H1 (cell line): ENCODE measurements around the gene MRPS12. TPM values are rescaled to one million over a fixed set of nuclear protein-coding genes. Genes with fewer than 3 reads are reported as not detected.

Experiments used
- CTCF ChIA-PET: fragments of 300-600 bp; sonication (Branson Sonifier 250); formaldehyde crosslinking; loops from one replicate; lab custom pipeline; 2021; ENCODE audit not compliant: partially characterized antibody; lab: Charles Lee
- POLR2A ChIA-PET: fragments of 300-600 bp; sonication (Branson Sonifier 250); formaldehyde crosslinking; loops from one replicate; lab custom pipeline; 2021; ENCODE audit warnings: inconsistent platforms; ENCODE audit not compliant: partially characterized antibody; lab: Charles Lee
- DNase-seq, 2 experiments: peaks; one replicate each; pipeline versions ENCODE4 v3.0.0 to v3.0.0-alpha.2; 2010 to 2022; ENCODE audit warnings: low spot score in 2 of 2, low read depth in 1 of 2, mixed read lengths in 1 of 2
- FAIRE-seq: peaks from 2 replicates; lab custom pipeline; 2011; peaks lifted over from hg19 to GRCh38; lab: Jason Lieb, UNC
- H2AFZ ChIP-seq: 2 replicates; pipeline ENCODE4 v1.8.1; 2012; ENCODE audit warnings: low read length, inconsistent platforms
- H2AK5ac ChIP-seq: 2 replicates; pipeline ENCODE4 v1.6.1; 2013; ENCODE audit warnings: low read depth, low read length
- H2BK120ac ChIP-seq: replicated peaks from 2 replicates; pipeline ENCODE3; 2013; ENCODE audit warnings: low read depth, low read length, inconsistent platforms
- H2BK12ac ChIP-seq: 2 replicates; pipeline ENCODE4 v1.6.1; 2013; ENCODE audit warnings: low read depth, low read length
- H2BK15ac ChIP-seq: 2 replicates; pipeline ENCODE4 v1.6.1; 2013; ENCODE audit warnings: low read length
- H2BK20ac ChIP-seq: 2 replicates; pipeline ENCODE4 v1.6.1; 2013; ENCODE audit warnings: low read length
- H2BK5ac ChIP-seq: 2 replicates; pipeline ENCODE4 v1.6.1; 2013; ENCODE audit warnings: low read depth, low read length
- H3K14ac ChIP-seq: 2 replicates; pipeline ENCODE4 v1.6.1; 2013; ENCODE audit warnings: inconsistent platforms; ENCODE audit not compliant: insufficient read length
- H3K18ac ChIP-seq: 2 replicates; pipeline ENCODE4 v1.6.1; 2013; ENCODE audit warnings: low read length; ENCODE audit errors: extremely low read depth
- H3K23ac ChIP-seq: 2 replicates; pipeline ENCODE4 v1.6.1; 2013; ENCODE audit warnings: inconsistent platforms; ENCODE audit not compliant: insufficient read length
- H3K23me2 ChIP-seq: 2 replicates; pipeline ENCODE4 v1.6.1; 2013; ENCODE audit warnings: low read depth, low read length
- H3K27ac ChIP-seq: 2 replicates; pipeline ENCODE4 v1.6.1; 2011; ENCODE audit warnings: low read depth, low read length, inconsistent platforms
- H3K27me3 ChIP-seq, 4 experiments: replicated peaks in 1 of 4; 1 replicate in 1 of 4; 2 replicates in 3 of 4; pipeline versions ENCODE4 v1.6.1 to v1.8.1; 2011 to 2013; ENCODE audit warnings: low read length in 3 of 4, mild to moderate bottlenecking in 3 of 4, inconsistent platforms in 2 of 4, mixed read lengths in 2 of 4, moderate library complexity in 1 of 4; ENCODE audit not compliant: control insufficient read depth in 3 of 4, insufficient read depth in 3 of 4; ENCODE audit errors: extremely low read depth in 1 of 4
- H3K36me3 ChIP-seq, 4 experiments: 2 replicates each; pipeline versions ENCODE4 v1.6.1 to v1.8.1; 2011 to 2013; ENCODE audit warnings: mild to moderate bottlenecking in 4 of 4, low read length in 3 of 4, moderate library complexity in 2 of 4, control low read depth in 1 of 4, inconsistent platforms in 1 of 4; ENCODE audit not compliant: insufficient read depth in 4 of 4, control insufficient read depth in 2 of 4
- H3K4ac ChIP-seq: replicated peaks from 2 replicates; pipeline ENCODE3; 2013; ENCODE audit warnings: low read length, low read depth, mixed read lengths, inconsistent platforms; ENCODE audit not compliant: insufficient read length
- H3K4me1 ChIP-seq, 4 experiments: replicated peaks in 1 of 4; 1 replicate in 1 of 4; 2 replicates in 3 of 4; pipeline versions ENCODE4 v1.6.1 to v1.8.1; 2011 to 2013; ENCODE audit warnings: low read length in 3 of 4, inconsistent platforms in 2 of 4, mixed read lengths in 1 of 4; ENCODE audit not compliant: insufficient read depth in 4 of 4, control insufficient read depth in 3 of 4
- H3K4me2 ChIP-seq, 2 experiments: 2 replicates each; pipeline versions ENCODE4 v1.6.1 to v1.8.1; 2011 to 2013; ENCODE audit warnings: low read depth in 2 of 2, low read length in 2 of 2, control low read depth in 1 of 2, inconsistent platforms in 1 of 2, mild to moderate bottlenecking in 1 of 2; ENCODE audit not compliant: insufficient read depth in 1 of 2
- H3K4me3 ChIP-seq, 4 experiments: fragments of 200-600, 300-600 bp in 1 of 4; sonication (generic), shearing (Covaris generic), sonication (Bioruptor Twin) in 1 of 4; 2 replicates each; pipeline versions ENCODE4 v1.5.1 to v1.8.1; 2011 to 2016; ENCODE audit warnings: low read length in 4 of 4, low read depth in 3 of 4, control low read depth in 2 of 4, inconsistent platforms in 2 of 4, mild to moderate bottlenecking in 2 of 4, mixed read lengths in 1 of 4, moderate library complexity in 1 of 4; ENCODE audit not compliant: insufficient read depth in 2 of 4; ENCODE audit errors: extremely low read depth in 1 of 4
- H3K56ac ChIP-seq: replicated peaks from 2 replicates; pipeline ENCODE3; 2013; ENCODE audit warnings: low read depth, mild to moderate bottlenecking, mixed read lengths, low read length, inconsistent platforms; ENCODE audit not compliant: insufficient read length
- H3K79me1 ChIP-seq: 2 replicates; pipeline ENCODE4 v1.6.1; 2013; ENCODE audit warnings: low read depth, low read length, control low read depth
- H3K79me2 ChIP-seq, 2 experiments: 2 replicates each; pipeline versions ENCODE4 v1.6.1 to v1.8.1; 2012 to 2013; ENCODE audit warnings: low read length in 2 of 2, mild to moderate bottlenecking in 2 of 2, inconsistent platforms in 1 of 2; ENCODE audit not compliant: insufficient read depth in 2 of 2, control insufficient read depth in 1 of 2
- H3K9ac ChIP-seq, 4 experiments: replicated peaks in 1 of 4; 1 replicate in 1 of 4; 2 replicates in 3 of 4; pipeline versions ENCODE4 v1.6.1 to v1.8.1; 2011 to 2013; ENCODE audit warnings: low read depth in 3 of 4, low read length in 3 of 4, control low read depth in 2 of 4, mild to moderate bottlenecking in 2 of 4, moderate library complexity in 2 of 4, inconsistent platforms in 1 of 4; ENCODE audit errors: extremely low read depth in 1 of 4
- H3K9me3 ChIP-seq, 2 experiments: 2 replicates each; pipeline versions ENCODE4 v1.6.1 to v1.8.1; 2012 to 2013; ENCODE audit warnings: mild to moderate bottlenecking in 2 of 2, moderate library complexity in 2 of 2, control low read depth in 1 of 2, inconsistent platforms in 1 of 2, low read depth in 1 of 2, low read length in 1 of 2, mixed read lengths in 1 of 2; ENCODE audit not compliant: insufficient read depth in 2 of 2
- H4K20me1 ChIP-seq, 2 experiments: replicated peaks in 1 of 2; 2 replicates each; pipeline versions ENCODE3 to v1.8.1; 2011 to 2013; ENCODE audit warnings: inconsistent platforms in 2 of 2, low read length in 2 of 2, mild to moderate bottlenecking in 1 of 2; ENCODE audit not compliant: insufficient read depth in 2 of 2, control insufficient read depth in 1 of 2
- H4K5ac ChIP-seq: 2 replicates; pipeline ENCODE4 v1.6.1; 2013; ENCODE audit warnings: low read length, low read depth, mixed read lengths, inconsistent platforms; ENCODE audit not compliant: insufficient read length
- H4K8ac ChIP-seq: 2 replicates; pipeline ENCODE4 v1.8.0; 2013; ENCODE audit warnings: mild to moderate bottlenecking, moderate library complexity, low read length, inconsistent platforms; ENCODE audit not compliant: insufficient read depth; ENCODE audit errors: extremely low read depth
- H4K91ac ChIP-seq: replicated peaks from 2 replicates; pipeline ENCODE3; 2013; ENCODE audit warnings: low read length, mixed read lengths, inconsistent platforms; ENCODE audit not compliant: insufficient read length
- ATF3 ChIP-seq: IDR thresholded peaks from 2 replicates; pipeline ENCODE4 v1.6.1; 2011; ENCODE audit warnings: low read depth, mild to moderate bottlenecking, low read length; ENCODE audit not compliant: insufficient read depth
- TAF7 ChIP-seq: optimal IDR thresholded peaks from 2 replicates; pipeline ENCODE3; 2011; ENCODE audit warnings: low read depth, mild to moderate bottlenecking, inconsistent platforms, low read length, moderate library complexity, borderline replicate concordance
- TCF12 ChIP-seq: IDR thresholded peaks from 2 replicates; pipeline ENCODE4 v1.6.1; 2011; ENCODE audit warnings: low read depth, mild to moderate bottlenecking, low read length
- ZNF274 ChIP-seq: IDR thresholded peaks from 2 replicates; pipeline ENCODE4 v1.7.0; 2012; ENCODE audit warnings: low read length, borderline replicate concordance; ENCODE audit errors: extremely low read depth
- WGBS, 2 experiments: shearing (Covaris generic) in 1 of 2; methylation state at CpG; one replicate each; pipeline versions ENCODE4 v1.1.6 to v1.1.7; 2013 to 2015; ENCODE audit warnings: low lambda C conversion rate in 2 of 2, mixed read lengths in 2 of 2, inconsistent platforms in 1 of 2, low coverage in 1 of 2, missing lambda C conversion rate in 1 of 2; ENCODE audit not compliant: insufficient replicate concordance in 2 of 2, insufficient coverage in 1 of 2, insufficient read length in 1 of 2; ENCODE audit errors: extremely low coverage in 1 of 2, missing lambda C conversion rate in 1 of 2; 5-methylcytosine and 5-hydroxymethylcytosine counted together
- polyA plus RNA-seq, 7 experiments: library from polyadenylated mRNA; depleted of rRNA in 3 of 7; stranded (reverse) in 5 of 7; unstranded in 2 of 7; fragments of >200 nt in 5 of 7; fragments of 200-250 nt in 2 of 7; gene quantifications; 1 replicate in 5 of 7; 2 replicates in 1 of 7; 4 replicates in 1 of 7; pipeline versions ENCODE4 v1.2.1 to v1.2.3, GENCODE V29; 2011 to 2013; ENCODE audit warnings: missing spikeins in 2 of 7, mixed read lengths in 2 of 7
- total RNA-seq: library from RNA; stranded (reverse); fragmentation: NEBNext Ultra II Directional; extraction: Animal tissue kit (Norgen Biotek cat#: 25700); gene quantifications from 2 replicates; pipeline ENCODE4 v1.2.1, GENCODE V29; 2021

Gene MRPS12
- total and polyA plus RNA-seq, 2 of the 8 experiments (the other 6 are each of a cell fraction or from before 2014, with no cell fraction given): 79.0 to 175 TPM

GRCh38 chr19:38904581-38905539 lies 25.9 kb upstream of the MRPS12 start:
- POLR2A ChIA-PET: interaction anchor here (0.7 to 2.0 kb wide), 7 partner anchors 10 to 65 kb away, joined by 3 to 10 read pairs (median 3); partner anchors contain the start of gene MRPS12
- no peak overlapping the region for H2AFZ ChIP-seq
- no peak overlapping the region for H3K4me2 ChIP-seq
- H3K23me2 ChIP-seq: 0 out of 2 replicates have a peak, but pooled peaks cover 6% of the 10 kb centered on the region
- H4K91ac ChIP-seq: no peak overlapping the region
- H3K79me2 ChIP-seq: peaks cover 0 to 16% of the 10 kb centered on the region in 2 experiments; a peak in 2 of 4 replicates
- no peak overlapping the region for H4K8ac ChIP-seq
- H3K14ac ChIP-seq: no peak overlapping the region
- H3K36me3 ChIP-seq: peaks cover 0 to 15% (median 1%) of the 10 kb centered on the region in 4 experiments; a peak in 3 of 8 replicates
- no peak overlapping the region for H3K56ac ChIP-seq
- H4K5ac ChIP-seq: no peak overlapping the region
- no peak overlapping the region for H2BK12ac ChIP-seq
- H3K18ac ChIP-seq: no peak overlapping the region
- no peak overlapping the region for H3K4ac ChIP-seq
- DNase-seq: no peak
- CTCF ChIA-PET: interaction anchor here (1.2 to 1.3 kb wide), 2 partner anchors 44 to 56 kb away, joined by 3 read pairs; no protein-coding TSS in a partner anchor
- H3K27ac ChIP-seq: no peak overlapping the region
- TF ChIP-seq ZNF274: no peak
- TF ChIP-seq TAF7: no peak
- no peak for TF ChIP-seq ATF3
- TF ChIP-seq TCF12: no peak
- no peaks in the 10 kb centered on the region for H3K79me1 ChIP-seq
- peaks cover 0 to 2% of the 10 kb centered on the region in 2 experiments; a peak in 1 of 4 replicates for H3K9me3 ChIP-seq
- H2BK15ac ChIP-seq: no peak overlapping the region
- no peak overlapping the region for H3K4me3 ChIP-seq
- H2AK5ac ChIP-seq: no peak overlapping the region
- H2BK5ac ChIP-seq: no peak overlapping the region
- no peak overlapping the region for H3K23ac ChIP-seq
- H3K4me1 ChIP-seq: peaks cover 0 to 6% (median 3%) of the 10 kb centered on the region in 4 experiments; a peak in 3 of 7 replicates
- WGBS, 2 experiments: 94% methylated on average over 35 of the region's 35 CpGs; no CpG with 5 or more reads in 1 of the 2 experiments
- peaks cover 0 to 6% of the 10 kb centered on the region in 2 experiments for H4K20me1 ChIP-seq
- no peak overlapping the region for H2BK120ac ChIP-seq
- no peak overlapping the region for H2BK20ac ChIP-seq
- no peak for FAIRE-seq
- H3K9ac ChIP-seq: no peak overlapping the region
- H3K27me3 ChIP-seq: no peaks in the 10 kb centered on the region
